Tibial nerve (tissue), 4 donors: ENCODE measurements around the gene RABL2B. TPM values are rescaled to one million over a fixed set of nuclear protein-coding genes. Genes with fewer than 3 reads are reported as not detected.
"Not testable (repeated sequence)": the region's sequence is repeated elsewhere in the genome, so short reads cannot be mapped to it uniquely, and the experiment has no call there.

Experiments
- DNase-seq, 2 donors: peaks; one replicate each; pipeline ENCODE4 v3.0.0-alpha.2; 2019; ENCODE audit warnings: low spot score in 2 of 2
- H3K27ac ChIP-seq, 4 donors: fragments of 200-600 bp; sonication (generic) in 3 of 4; one replicate each; pipeline ENCODE4 v1.5.1; 2017 to 2019; ENCODE audit warnings: mild to moderate bottlenecking in 1 of 4
- H3K27me3 ChIP-seq, 2 donors: fragments of 200-600 bp; sonication (generic) in 1 of 2; one replicate each; pipeline versions ENCODE4 v1.5.1 to v1.6.0; 2017 to 2019
- H3K36me3 ChIP-seq, 3 donors: fragments of 200-600 bp; sonication (generic); one replicate each; pipeline ENCODE4 v1.5.1; 2018 to 2019
- H3K4me1 ChIP-seq, 4 donors: fragments of 200-600 bp; sonication (generic) in 3 of 4; one replicate each; pipeline ENCODE4 v1.5.1; 2017 to 2019
- H3K4me3 ChIP-seq, 4 donors: fragments of 200-600 bp; sonication (generic) in 3 of 4; one replicate each; pipeline ENCODE4 v1.5.1; 2017 to 2019; ENCODE audit warnings: mild to moderate bottlenecking in 1 of 4, moderate library complexity in 1 of 4
- H3K9me3 ChIP-seq, 4 donors: fragments of 200-600 bp; sonication (generic) in 3 of 4; one replicate each; pipeline ENCODE4 v1.5.1; 2017 to 2019
- CTCF ChIP-seq, 5 experiments: fragments of 200-600 bp in 3 of 5; fragments of 450-650 bp in 2 of 5; sonication (generic) in 3 of 5; IDR thresholded peaks; one replicate each; pipeline ENCODE4 v1.5.1; 2016 to 2019; ENCODE audit warnings: antibody characterized with exemption in 5 of 5, mild to moderate bottlenecking in 3 of 5, moderate library complexity in 2 of 5
- EP300 ChIP-seq, 2 donors: sonication (generic); formaldehyde crosslinking; IDR thresholded peaks; one replicate each; pipeline ENCODE4 v1.6.1; 2017; ENCODE audit warnings: antibody characterized with exemption in 2 of 2, mild to moderate bottlenecking in 1 of 2
- POLR2A ChIP-seq, 2 donors: fragments of 450-650 bp; IDR thresholded peaks; one replicate each; pipeline ENCODE4 v1.6.1; 2017; ENCODE audit warnings: antibody characterized with exemption in 2 of 2, mild to moderate bottlenecking in 2 of 2, moderate library complexity in 2 of 2
- WGBS, 2 donors: methylation state at CpG; one replicate each; pipeline ENCODE4 v1.1.5; 2018; 5-methylcytosine and 5-hydroxymethylcytosine counted together
- total RNA-seq, 4 donors: library from RNA; depleted of rRNA; stranded (reverse); fragments of >200 nt; gene quantifications; one replicate each; pipeline ENCODE4 v1.1.0, GENCODE V29; 2016

RABL2B gene
- 10 to 100 TPM; 14.5 to 35.7 (median 20.5) TPM for total RNA-seq

GRCh38 chr22:50783033-50783879, at the start of gene RABL2B:
TSS of gene RABL2B (minus strand) at chr22:50783636. CDS start at chr22:50782294, 1,342 bp downstream.
- WGBS, 2 donors: 0 to 1% methylated on average over 14 to 25 of the region's 77 CpGs
- H3K27ac ChIP-seq: peak within 1 kb of the TSS in 2 of 4 donors; percentile 36 to 47

GRCh38 chr22:50786936-50787335, 3.5 kb upstream of the RABL2B start:
- H3K4me3 ChIP-seq, DNase-seq, H3K9me3 ChIP-seq, H3K36me3 ChIP-seq, H3K27me3 ChIP-seq, H3K4me1 ChIP-seq, H3K27ac ChIP-seq: not testable (repeated sequence)
- no CpG with 5 or more reads among the region's 5 CpGs for WGBS, 2 donors

More at GRCh38 chr22:50783033-50783879, at the start of gene RABL2B:
- TF ChIP-seq EP300 (IDR thresholded peaks at IDR 0.05) (peak in 1 of 2 donors; percentile 34), CTCF (IDR thresholded peaks at IDR 0.05) (peak in 2 of 5 experiments; percentile 28 to 30), POLR2A (IDR thresholded peaks at IDR 0.05) (peak in 1 of 2 donors; percentile 21)
- DNase-seq: peak; percentile 67 to 73
- not testable (repeated sequence) for H3K36me3 ChIP-seq, H3K4me1 ChIP-seq, H3K9me3 ChIP-seq, H3K27me3 ChIP-seq
- H3K4me3 ChIP-seq: peak within 1 kb of the TSS; percentile 27 to 59 (median 44)

- H3K27me3 ChIP-seq, H3K4me1 ChIP-seq, H3K36me3 ChIP-seq, DNase-seq, H3K4me3 ChIP-seq, H3K27ac ChIP-seq, H3K9me3 ChIP-seq: not testable (repeated sequence)
- 68 to 78% methylated on average over 5 of the region's 5 CpGs for WGBS, 2 donors
Observed at GRCh38 chr22:50785289-50785688, 1.9 kb upstream of the RABL2B start.

- not testable (repeated sequence) for H3K9me3 ChIP-seq, DNase-seq, H3K27me3 ChIP-seq, H3K4me1 ChIP-seq, H3K36me3 ChIP-seq
- 0% methylated on average over 9 of the region's 16 CpGs for WGBS, 2 donors
- Histone ChIP-seq H3K27ac (peak overlapping the region in 2 of 4 donors; percentile 36 to 47), H3K4me3 (peak overlapping the region; percentile 27 to 59 (median 44))
Observed at GRCh38 chr22:50783880-50784276, 442 bp upstream of the RABL2B start.

- not testable (repeated sequence) for H3K9me3 ChIP-seq, H3K27ac ChIP-seq, H3K36me3 ChIP-seq, H3K4me1 ChIP-seq, DNase-seq, H3K4me3 ChIP-seq, H3K27me3 ChIP-seq
- 74 to 77% methylated on average over 2 of the region's 3 CpGs for WGBS, 2 donors
Observed at GRCh38 chr22:50782253-50782652, 1.2 kb downstream of the RABL2B start.

GRCh38 chr22:50780244-50780643, 3.2 kb downstream of the RABL2B start:
- DNase-seq, H3K9me3 ChIP-seq, H3K27me3 ChIP-seq, H3K27ac ChIP-seq, H3K4me1 ChIP-seq, H3K4me3 ChIP-seq: not testable (repeated sequence)
- 87% methylated on average over 4 of the region's 4 CpGs for WGBS, 2 donors
- peaks cover 0 to 18% (median 0%) of the 10 kb centered on the region in 3 donors for H3K36me3 ChIP-seq

- DNase-seq, H3K4me1 ChIP-seq, H3K4me3 ChIP-seq, H3K27ac ChIP-seq, H3K9me3 ChIP-seq, H3K27me3 ChIP-seq: not testable (repeated sequence)
- H3K36me3 ChIP-seq: peaks cover 0 to 18% (median 0%) of the 10 kb centered on the region in 3 donors
- WGBS, 2 donors: 85 to 92% methylated on average over 5 of the region's 5 CpGs
Observed at GRCh38 chr22:50777631-50778030, 5.8 kb downstream of the RABL2B start.

GRCh38 chr22:50775132-50775531, 8.3 kb downstream of the RABL2B start:
- not testable (repeated sequence) for DNase-seq, H3K27me3 ChIP-seq, H3K9me3 ChIP-seq, H3K4me1 ChIP-seq, H3K4me3 ChIP-seq, H3K27ac ChIP-seq
- TF ChIP-seq CTCF (IDR thresholded peaks at IDR 0.05): peak in 2 of 5 experiments; percentile 22 to 32
- WGBS, 2 donors: 20 to 27% methylated on average over 12 of the region's 12 CpGs
- peaks cover 0 to 18% (median 0%) of the 10 kb centered on the region in 3 donors for H3K36me3 ChIP-seq

- not testable (repeated sequence) for H3K36me3 ChIP-seq, H3K9me3 ChIP-seq, H3K27me3 ChIP-seq, H3K4me3 ChIP-seq, H3K27ac ChIP-seq, DNase-seq, H3K4me1 ChIP-seq
- 68 to 75% methylated on average over 3 of the region's 3 CpGs for WGBS, 2 donors
Observed at GRCh38 chr22:50764288-50764687, 19.1 kb downstream of the RABL2B start.

- H3K27ac ChIP-seq, H3K36me3 ChIP-seq, DNase-seq, H3K4me3 ChIP-seq, H3K27me3 ChIP-seq, H3K9me3 ChIP-seq: not testable (repeated sequence)
- WGBS, 2 donors: 91 to 95% methylated on average over 2 of the region's 2 CpGs
- peaks cover 0 to 11% (median 4%) of the 10 kb centered on the region in 4 donors for H3K4me1 ChIP-seq
Observed at GRCh38 chr22:50761829-50762228, 21.6 kb downstream of the RABL2B start.

GRCh38 chr22:50759597-50760341, 23.7 kb downstream of the RABL2B start:
- H3K4me3 ChIP-seq, H3K9me3 ChIP-seq, DNase-seq, H3K36me3 ChIP-seq, H3K27ac ChIP-seq, H3K27me3 ChIP-seq: not testable (repeated sequence)
- 40 to 50% methylated on average over 10 of the region's 10 CpGs for WGBS, 2 donors
- peaks cover 0 to 12% (median 4%) of the 10 kb centered on the region in 4 donors for H3K4me1 ChIP-seq
